Natural killer cell (primary cell): Measurements from ENCODE around the gene MRPL57. TPM values are rescaled to one million over a fixed set of nuclear protein-coding genes. Genes with fewer than 3 reads are reported as not detected.
"Not testable (repeated sequence)": the region's sequence is repeated elsewhere in the genome, so short reads cannot be mapped to it uniquely, and the experiment has no call there.

Source experiments
- ATAC-seq, 3 donors: fragments of 150-1000 bp in 2 of 3; fragments of 200-7000 bp in 1 of 3; cut with Tn5 transposase; 1 replicate in 1 of 3; 2 replicates in 2 of 3; pipeline ENCODE4 v1.10.0; 2021; ENCODE audit warnings: mild to moderate bottlenecking in 2 of 3, moderate library complexity in 2 of 3
- DNase-seq, 2 donors: peaks; one replicate each; pipeline versions ENCODE4 v3.0.0 to v3.0.0-alpha.2; 2013 to 2021; ENCODE audit warnings: mixed read lengths in 1 of 2
- H3K27ac ChIP-seq: one replicate; pipeline ENCODE4 v1.5.1; 2013; ENCODE audit warnings: mild to moderate bottlenecking, low read length
- H3K27me3 ChIP-seq: one replicate; pipeline ENCODE4 v1.6.1; 2013; ENCODE audit warnings: low read length; ENCODE audit not compliant: control insufficient read depth, insufficient read depth
- H3K36me3 ChIP-seq: one replicate; pipeline ENCODE4 v1.6.1; 2013; ENCODE audit warnings: low read length; ENCODE audit not compliant: control insufficient read depth, insufficient read depth
- H3K4me1 ChIP-seq: one replicate; pipeline ENCODE4 v1.6.1; 2013; ENCODE audit warnings: low read length; ENCODE audit not compliant: control insufficient read depth, insufficient read depth
- H3K4me3 ChIP-seq: one replicate; pipeline ENCODE4 v1.5.1; 2013; ENCODE audit warnings: low read length
- H3K9me3 ChIP-seq: one replicate; pipeline ENCODE4 v1.6.1; 2013; ENCODE audit warnings: low read length; ENCODE audit not compliant: control insufficient read depth, insufficient read depth
- H3K27ac Mint-ChIP-seq, 2 donors: one replicate each; pipeline ENCODE4 v1.8.0; 2022; ENCODE audit warnings: mild to moderate bottlenecking in 2 of 2, mixed read lengths in 2 of 2, moderate library complexity in 1 of 2
- H3K27me3 Mint-ChIP-seq, 2 donors: one replicate each; pipeline ENCODE4 v1.8.0; 2022; ENCODE audit warnings: low read depth in 2 of 2, mixed read lengths in 2 of 2
- H3K36me3 Mint-ChIP-seq: one replicate; pipeline ENCODE4 v1.8.0; 2022; ENCODE audit warnings: mixed read lengths
- H3K4me1 Mint-ChIP-seq, 2 donors: one replicate each; pipeline ENCODE4 v1.8.0; 2022; ENCODE audit warnings: mixed read lengths in 2 of 2
- H3K4me3 Mint-ChIP-seq: one replicate; pipeline ENCODE4 v1.8.0; 2022; ENCODE audit warnings: mild to moderate bottlenecking, moderate library complexity, mixed read lengths
- H3K9me3 Mint-ChIP-seq, 2 donors: one replicate each; pipeline ENCODE4 v1.8.0; 2022; ENCODE audit warnings: mixed read lengths in 2 of 2
- WGBS: methylation state at CpG from one replicate; pipeline ENCODE4 v1.1.7; 2013; ENCODE audit warnings: missing lambda C conversion rate; ENCODE audit not compliant: insufficient coverage; 5-methylcytosine and 5-hydroxymethylcytosine counted together
- intact Hi-C: fragments of 100-400 bp; cut with micrococcal nuclease; formaldehyde crosslinking; loops from one replicate; pipeline ENCODE4 v1.14.2; 2022
- total RNA-seq, 4 donors: library from RNA; stranded (reverse); fragments of 120-200 nt in 1 of 4; gene quantifications; one replicate each; pipeline versions ENCODE4 v1.2.3 to v1.2.4, GENCODE V29; 2013 to 2022
- TF ChIP-seq, protein P1 (sequence below): fragments of 200-600 bp; IDR thresholded peaks from one replicate; pipeline ENCODE4 v1.8.0; 2022; ENCODE audit warnings: antibody characterized with exemption

MRPL57 gene
- total RNA-seq, 3 donors from 2014 or later (not counting 1 experiment from before 2014, with no cell fraction given): 7.8 to 9.9 (median 8.3) TPM

GRCh38 chr13:21149568-21149967 is 26.9 kb upstream of the MRPL57 start:
- intact Hi-C loops: no loop called here

DNA sequence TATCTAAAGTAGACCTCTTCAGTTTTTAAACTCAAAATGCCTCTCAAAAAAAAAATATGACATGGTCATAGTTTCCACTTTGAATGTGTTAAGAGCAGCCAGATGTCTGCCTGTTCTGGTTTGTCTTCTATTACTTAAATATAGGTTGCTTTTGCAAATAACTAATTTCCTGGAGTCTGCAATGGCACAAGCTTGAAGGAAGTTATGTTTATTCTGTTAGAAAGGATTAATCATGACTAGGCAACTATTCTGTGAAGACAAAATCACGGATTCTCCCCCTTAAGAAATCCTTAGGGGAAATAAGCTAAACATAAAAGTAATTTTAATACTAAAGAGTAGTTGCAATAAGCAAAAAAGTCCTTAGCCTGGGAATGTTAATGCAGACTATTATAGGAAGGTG is 26.4 kb upstream of the MRPL57 start:
- Mint-ChIP-seq H3K4me1 (peaks cover 3 to 5% of the 10 kb centered on the region in 2 donors), H3K27me3 (no peaks in the 10 kb centered on the region), H3K9me3 (no peaks in the 10 kb centered on the region), H3K4me3 (no peak overlapping the region), H3K27ac (peak overlapping the region in 1 of 2 donors; percentile 21), H3K36me3 (peaks cover 13% of the 10 kb centered on the region)
- Histone ChIP-seq H3K27me3 (no peaks in the 10 kb centered on the region), H3K27ac (no peak overlapping the region), H3K9me3 (no peaks in the 10 kb centered on the region), H3K4me1 (no peaks in the 10 kb centered on the region), H3K36me3 (peaks cover 22% of the 10 kb centered on the region), H3K4me3 (no peak overlapping the region)
- DNase-seq (no peak), ATAC-seq (no peak)
- WGBS: no CpG with 5 or more reads among the region's 1 CpG
- intact Hi-C loops: no loop called here
- TF ChIP-seq, protein P1, sequence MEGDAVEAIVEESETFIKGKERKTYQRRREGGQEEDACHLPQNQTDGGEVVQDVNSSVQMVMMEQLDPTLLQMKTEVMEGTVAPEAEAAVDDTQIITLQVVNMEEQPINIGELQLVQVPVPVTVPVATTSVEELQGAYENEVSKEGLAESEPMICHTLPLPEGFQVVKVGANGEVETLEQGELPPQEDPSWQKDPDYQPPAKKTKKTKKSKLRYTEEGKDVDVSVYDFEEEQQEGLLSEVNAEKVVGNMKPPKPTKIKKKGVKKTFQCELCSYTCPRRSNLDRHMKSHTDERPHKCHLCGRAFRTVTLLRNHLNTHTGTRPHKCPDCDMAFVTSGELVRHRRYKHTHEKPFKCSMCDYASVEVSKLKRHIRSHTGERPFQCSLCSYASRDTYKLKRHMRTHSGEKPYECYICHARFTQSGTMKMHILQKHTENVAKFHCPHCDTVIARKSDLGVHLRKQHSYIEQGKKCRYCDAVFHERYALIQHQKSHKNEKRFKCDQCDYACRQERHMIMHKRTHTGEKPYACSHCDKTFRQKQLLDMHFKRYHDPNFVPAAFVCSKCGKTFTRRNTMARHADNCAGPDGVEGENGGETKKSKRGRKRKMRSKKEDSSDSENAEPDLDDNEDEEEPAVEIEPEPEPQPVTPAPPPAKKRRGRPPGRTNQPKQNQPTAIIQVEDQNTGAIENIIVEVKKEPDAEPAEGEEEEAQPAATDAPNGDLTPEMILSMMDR: no peak

More at GRCh38 chr13:21149568-21149967, 26.9 kb upstream of the MRPL57 start:
- DNase-seq: no peak
- H3K36me3 ChIP-seq: peaks cover 22% of the 10 kb centered on the region
- Mint-ChIP-seq H3K4me1 (peaks cover 5 to 7% of the 10 kb centered on the region in 2 donors), H3K4me3 (no peak overlapping the region), H3K27me3 (no peaks in the 10 kb centered on the region), H3K36me3 (peaks cover 13% of the 10 kb centered on the region), H3K27ac (peak overlapping the region in 1 of 2 donors; percentile 53), H3K9me3 (no peaks in the 10 kb centered on the region)
- no peak overlapping the region for H3K27ac ChIP-seq
- H3K27me3 ChIP-seq: no peaks in the 10 kb centered on the region
- TF ChIP-seq, protein P1: no peak
- no peaks in the 10 kb centered on the region for H3K4me1 ChIP-seq
- no peaks in the 10 kb centered on the region for H3K9me3 ChIP-seq
- ATAC-seq: no peak
- WGBS: 87% methylated on average over 1 of the region's 1 CpG
- no peak overlapping the region for H3K4me3 ChIP-seq

DNA sequence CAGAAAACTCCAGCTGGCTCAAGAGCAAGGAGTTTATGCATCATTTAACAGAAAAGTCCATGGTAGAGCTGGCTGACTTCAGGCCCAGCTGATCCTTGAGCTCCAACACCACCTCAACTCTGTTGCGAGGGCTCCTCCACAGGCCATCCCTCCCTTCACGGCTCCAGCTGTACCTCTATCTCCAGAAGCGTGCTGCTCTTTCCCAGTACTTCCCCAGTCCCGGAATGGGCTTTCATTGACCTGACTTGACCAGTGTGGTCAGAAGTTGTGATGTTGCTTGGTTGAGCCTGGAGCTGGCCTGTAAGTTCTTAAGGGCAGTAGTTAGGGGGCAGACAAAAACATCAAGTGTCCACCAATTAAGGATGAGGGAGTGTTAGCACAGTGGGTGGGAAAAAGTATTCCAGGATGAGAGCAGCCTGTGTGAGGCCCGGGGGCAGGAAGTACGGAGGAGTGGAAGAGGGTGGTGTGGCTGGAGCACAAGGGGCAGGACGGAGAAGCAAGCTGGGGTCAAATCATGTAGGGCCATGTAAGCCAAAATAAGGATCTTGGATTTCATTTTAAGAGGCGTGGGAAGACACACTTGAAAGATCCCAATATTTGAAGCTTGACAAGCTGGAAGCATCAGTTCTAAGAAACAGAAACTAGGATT is 24.1 kb upstream of the MRPL57 start:
- H3K4me3 ChIP-seq: no peak overlapping the region
- H3K27me3 ChIP-seq: no peaks in the 10 kb centered on the region
- intact Hi-C loops: no loop called here
- Mint-ChIP-seq H3K4me3 (no peak overlapping the region), H3K36me3 (peaks cover 9% of the 10 kb centered on the region), H3K27me3 (no peaks in the 10 kb centered on the region), H3K9me3 (no peaks in the 10 kb centered on the region), H3K4me1 (peaks cover 0 to 5% of the 10 kb centered on the region in 2 donors), H3K27ac (no peak overlapping the region)
- ATAC-seq (no peak), DNase-seq (no peak)
- no peaks in the 10 kb centered on the region for H3K4me1 ChIP-seq
- TF ChIP-seq, protein P1: no peak
- H3K27ac ChIP-seq: no peak overlapping the region
- H3K9me3 ChIP-seq: no peaks in the 10 kb centered on the region
- peaks cover 11% of the 10 kb centered on the region for H3K36me3 ChIP-seq
- WGBS: 98% methylated on average over 8 of the region's 8 CpGs

GRCh38 chr13:21164631-21165030 is 11.8 kb upstream of the MRPL57 start:
- TF ChIP-seq, protein P1: no peak
- no peak for ATAC-seq
- Mint-ChIP-seq H3K4me3 (no peak overlapping the region), H3K4me1 (no peaks in the 10 kb centered on the region), H3K36me3 (no peaks in the 10 kb centered on the region), H3K9me3 (no peaks in the 10 kb centered on the region), H3K27me3 (no peaks in the 10 kb centered on the region), H3K27ac (no peak overlapping the region)
- intact Hi-C loops: no loop called here
- H3K4me3 ChIP-seq: no peak overlapping the region
- no peaks in the 10 kb centered on the region for H3K4me1 ChIP-seq
- DNase-seq: no peak
- 92% methylated on average over 3 of the region's 4 CpGs for WGBS
- no peaks in the 10 kb centered on the region for H3K9me3 ChIP-seq
- no peak overlapping the region for H3K27ac ChIP-seq
- H3K36me3 ChIP-seq: no peaks in the 10 kb centered on the region
- H3K27me3 ChIP-seq: no peaks in the 10 kb centered on the region

GRCh38 chr13:21165606-21166005 is 10.9 kb upstream of the MRPL57 start:
- WGBS: 83% methylated on average over 4 of the region's 4 CpGs
- H3K4me1 Mint-ChIP-seq, ATAC-seq, H3K9me3 Mint-ChIP-seq, H3K36me3 ChIP-seq, H3K27me3 Mint-ChIP-seq, H3K4me3 ChIP-seq, DNase-seq, intact Hi-C loops, H3K27me3 ChIP-seq, H3K4me3 Mint-ChIP-seq, H3K27ac Mint-ChIP-seq, H3K27ac ChIP-seq, H3K9me3 ChIP-seq, H3K36me3 Mint-ChIP-seq, H3K4me1 ChIP-seq: not testable (repeated sequence)
